ENCODE data around the gene LRRC59. TPM values are rescaled to one million over a fixed set of nuclear protein-coding genes. Genes with fewer than 3 reads are reported as not detected.

The LRRC59 gene
- 135 TPM for polyA plus RNA-seq (2013, experiment 1 of 2)
- 124 TPM for polyA plus RNA-seq (2013, experiment 2 of 2)

DNA sequence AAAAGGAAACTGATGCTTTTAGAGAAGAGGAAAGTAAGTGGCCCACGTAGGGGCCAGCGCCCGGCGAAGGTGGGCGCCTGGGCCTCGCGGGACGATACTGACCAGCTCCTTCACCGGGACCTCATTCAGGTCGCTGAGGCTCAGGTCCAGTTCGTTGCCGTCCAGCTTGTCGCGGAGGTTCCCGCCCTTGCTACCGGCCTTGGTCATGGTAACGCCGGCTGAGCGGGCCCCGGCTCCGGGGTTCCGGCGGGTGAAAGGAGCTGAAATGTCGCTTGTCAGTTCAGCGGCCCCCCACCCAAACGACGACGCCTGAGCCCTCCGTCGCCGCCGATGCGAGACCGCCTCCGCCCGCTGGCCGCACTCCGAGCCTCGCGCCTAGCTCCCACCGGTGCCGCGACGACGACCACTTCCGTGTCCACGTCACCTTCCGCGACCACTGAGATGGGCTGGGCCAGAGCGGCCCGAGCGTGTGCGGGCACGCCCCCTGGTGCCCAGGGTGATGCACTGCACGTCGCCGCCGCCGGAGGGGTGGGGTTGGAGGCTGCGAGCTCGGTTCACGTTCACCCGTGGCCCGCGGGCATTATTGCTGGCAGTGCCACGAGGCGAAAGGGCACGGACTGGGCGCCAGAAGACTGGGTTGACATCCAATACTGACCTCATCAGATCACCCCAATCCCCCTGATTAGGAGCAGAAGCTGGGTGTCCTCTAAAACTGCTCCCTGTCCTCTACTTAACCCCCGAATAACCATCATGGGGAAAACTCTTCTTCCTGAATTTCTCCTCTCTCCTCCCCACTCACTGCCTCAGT lies at the start of gene LRRC59:
Gene LRRC59, minus strand, starts transcription at position 413 of the 808 bp plus-strand sequence. Its CDS starts 206 bp downstream, at position 207.
- WGBS, 2 experiments (ENCODE audit: insufficient coverage in 2 of 2), result 2% methylated on average over 55 to 65 of the region's 70 CpGs
- Histone ChIP-seq H3K4me1 (ENCODE audit: control insufficient read depth, insufficient read depth, low read length, poor library complexity, severe bottlenecking) (peaks cover 11% of the 10 kb centered on the region), H3K27ac (ENCODE audit: low read depth, low read length, severe bottlenecking) (peak within 1 kb of the TSS; percentile 71), H3K9me3 (ENCODE audit: control insufficient read depth, low read length) (no peaks in the 10 kb centered on the region), H3K4me3 (ENCODE audit: extremely low read depth, insufficient read depth, low read length, poor library complexity, severe bottlenecking) (peak within 1 kb of the TSS; percentile 86), H3K36me3 (ENCODE audit: control insufficient read depth, insufficient read depth, low read length) (peaks cover 32% of the 10 kb centered on the region)

DNA sequence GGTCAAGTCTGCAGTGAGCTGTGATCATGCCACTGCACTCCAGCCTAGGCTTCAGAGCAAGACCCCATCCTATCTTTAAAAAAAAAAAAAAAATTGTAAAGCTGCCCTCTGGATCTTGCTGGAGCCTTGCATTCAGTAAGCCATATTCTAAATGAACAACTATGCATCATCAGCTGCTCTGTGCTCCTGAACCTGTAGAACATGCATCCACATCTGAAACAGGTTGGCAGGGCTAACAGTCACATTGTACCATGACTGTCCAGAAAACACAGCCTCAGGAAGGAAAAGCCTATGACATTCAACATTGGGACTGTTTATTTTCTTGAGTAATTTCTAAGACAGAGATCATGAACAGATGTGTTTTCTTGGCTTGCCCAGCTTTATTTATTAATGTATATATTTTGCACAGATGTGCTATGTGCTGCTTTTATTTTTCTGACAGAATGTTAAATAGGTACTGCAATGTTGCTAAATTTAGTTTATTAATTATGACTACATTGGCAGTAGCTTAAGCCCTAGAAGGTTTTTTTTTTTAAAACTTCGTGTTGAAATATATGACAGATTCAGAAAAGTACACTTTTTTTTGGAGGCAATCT lies 48.5 kb upstream of the LRRC59 start:
- no peak overlapping the region for H3K27ac ChIP-seq (ENCODE audit: low read depth, low read length, severe bottlenecking)
- H3K4me1 ChIP-seq (ENCODE audit: control insufficient read depth, insufficient read depth, low read length, poor library complexity, severe bottlenecking), result no peaks in the 10 kb centered on the region
- 88% methylated on average over 1 of the region's 1 CpG; no CpG with 5 or more reads in 1 of the 2 experiments for WGBS, 2 experiments (ENCODE audit: insufficient coverage in 2 of 2)
- H3K4me3 ChIP-seq (ENCODE audit: extremely low read depth, insufficient read depth, low read length, poor library complexity, severe bottlenecking), result no peak overlapping the region
- H3K36me3 ChIP-seq (ENCODE audit: control insufficient read depth, insufficient read depth, low read length), result no peaks in the 10 kb centered on the region
- no peaks in the 10 kb centered on the region for H3K9me3 ChIP-seq (ENCODE audit: control insufficient read depth, low read length)

DNA sequence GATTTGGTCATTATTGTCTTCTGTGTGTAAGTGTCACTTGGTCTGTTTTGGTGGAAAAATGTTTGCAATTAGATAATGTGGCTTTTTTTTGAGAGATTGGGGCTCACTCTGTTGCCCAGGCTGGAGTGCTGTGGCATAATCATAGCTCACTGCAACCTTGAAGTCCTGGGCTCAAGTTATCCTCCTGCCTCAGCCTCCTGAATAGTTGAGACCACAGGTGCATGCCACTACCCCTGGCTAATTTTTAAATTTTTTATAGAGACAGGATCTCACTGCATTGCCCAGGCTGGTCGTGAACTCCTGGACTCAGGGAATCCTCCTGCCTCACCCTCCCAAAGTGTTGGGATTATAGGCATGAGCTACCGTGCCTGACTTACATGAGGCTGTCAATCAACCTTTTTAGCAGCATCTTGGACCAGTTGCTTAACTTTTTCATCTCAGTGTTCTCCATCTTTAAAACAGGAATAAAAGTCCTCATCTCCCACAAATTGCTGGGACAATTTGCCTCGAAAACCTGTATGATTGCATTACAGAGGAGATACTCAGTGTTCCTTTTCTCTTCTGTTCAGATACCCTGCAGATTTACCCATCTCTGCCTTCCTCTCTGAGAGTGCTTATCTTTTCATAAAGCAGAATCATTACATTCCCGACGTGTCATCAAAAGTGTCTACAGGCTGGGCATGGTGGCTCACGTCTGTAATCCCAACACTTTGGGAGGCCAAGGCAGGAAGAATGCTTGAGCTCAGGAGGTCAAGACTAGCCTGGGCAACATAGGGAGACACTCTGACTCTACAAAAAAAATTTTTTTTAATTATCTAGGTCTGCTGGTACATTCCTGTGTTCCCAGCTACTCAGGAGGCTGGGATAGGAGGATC lies 47.8 kb upstream of the LRRC59 start:
- Histone ChIP-seq H3K36me3 (ENCODE audit: control insufficient read depth, insufficient read depth, low read length) (no peaks in the 10 kb centered on the region), H3K27ac (ENCODE audit: low read depth, low read length, severe bottlenecking) (no peak overlapping the region), H3K4me1 (ENCODE audit: control insufficient read depth, insufficient read depth, low read length, poor library complexity, severe bottlenecking) (no peaks in the 10 kb centered on the region), H3K9me3 (ENCODE audit: control insufficient read depth, low read length) (no peaks in the 10 kb centered on the region), H3K4me3 (ENCODE audit: extremely low read depth, insufficient read depth, low read length, poor library complexity, severe bottlenecking) (no peak overlapping the region)
- 88 to 94% methylated on average over 5 to 6 of the region's 6 CpGs for WGBS, 2 experiments (ENCODE audit: insufficient coverage in 2 of 2)

DNA sequence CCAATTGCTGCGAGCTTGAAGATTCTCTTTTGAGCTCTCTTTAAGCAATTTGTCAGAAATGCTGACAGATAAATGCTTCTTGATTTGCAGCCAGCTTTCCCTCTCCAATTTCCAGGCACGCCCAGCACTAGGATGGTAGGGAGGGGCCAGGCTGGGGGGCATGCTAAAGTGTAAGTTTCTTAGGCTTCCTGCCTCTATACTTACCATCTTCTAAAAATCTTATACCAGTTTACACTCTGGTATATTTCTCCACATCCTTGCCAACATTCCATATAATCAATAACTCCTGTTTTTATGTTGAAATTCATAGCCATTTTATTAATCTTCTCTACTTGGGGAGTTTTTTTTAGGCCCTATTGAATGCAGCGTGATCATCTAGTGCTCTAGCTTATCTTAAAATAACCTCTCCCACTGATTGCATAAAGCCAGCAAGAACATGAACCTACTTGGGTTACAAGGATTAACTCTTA lies 46.2 kb upstream of the LRRC59 start:
- H3K27ac ChIP-seq (ENCODE audit: low read depth, low read length, severe bottlenecking), result no peak overlapping the region
- no peak overlapping the region for H3K4me3 ChIP-seq (ENCODE audit: extremely low read depth, insufficient read depth, low read length, poor library complexity, severe bottlenecking)
- H3K4me1 ChIP-seq (ENCODE audit: control insufficient read depth, insufficient read depth, low read length, poor library complexity, severe bottlenecking), result no peaks in the 10 kb centered on the region
- H3K9me3 ChIP-seq (ENCODE audit: control insufficient read depth, low read length), result no peaks in the 10 kb centered on the region
- WGBS, 2 experiments (ENCODE audit: insufficient coverage in 2 of 2), result 83 to 86% methylated on average over 2 of the region's 3 CpGs
- H3K36me3 ChIP-seq (ENCODE audit: control insufficient read depth, insufficient read depth, low read length), result no peaks in the 10 kb centered on the region

DNA sequence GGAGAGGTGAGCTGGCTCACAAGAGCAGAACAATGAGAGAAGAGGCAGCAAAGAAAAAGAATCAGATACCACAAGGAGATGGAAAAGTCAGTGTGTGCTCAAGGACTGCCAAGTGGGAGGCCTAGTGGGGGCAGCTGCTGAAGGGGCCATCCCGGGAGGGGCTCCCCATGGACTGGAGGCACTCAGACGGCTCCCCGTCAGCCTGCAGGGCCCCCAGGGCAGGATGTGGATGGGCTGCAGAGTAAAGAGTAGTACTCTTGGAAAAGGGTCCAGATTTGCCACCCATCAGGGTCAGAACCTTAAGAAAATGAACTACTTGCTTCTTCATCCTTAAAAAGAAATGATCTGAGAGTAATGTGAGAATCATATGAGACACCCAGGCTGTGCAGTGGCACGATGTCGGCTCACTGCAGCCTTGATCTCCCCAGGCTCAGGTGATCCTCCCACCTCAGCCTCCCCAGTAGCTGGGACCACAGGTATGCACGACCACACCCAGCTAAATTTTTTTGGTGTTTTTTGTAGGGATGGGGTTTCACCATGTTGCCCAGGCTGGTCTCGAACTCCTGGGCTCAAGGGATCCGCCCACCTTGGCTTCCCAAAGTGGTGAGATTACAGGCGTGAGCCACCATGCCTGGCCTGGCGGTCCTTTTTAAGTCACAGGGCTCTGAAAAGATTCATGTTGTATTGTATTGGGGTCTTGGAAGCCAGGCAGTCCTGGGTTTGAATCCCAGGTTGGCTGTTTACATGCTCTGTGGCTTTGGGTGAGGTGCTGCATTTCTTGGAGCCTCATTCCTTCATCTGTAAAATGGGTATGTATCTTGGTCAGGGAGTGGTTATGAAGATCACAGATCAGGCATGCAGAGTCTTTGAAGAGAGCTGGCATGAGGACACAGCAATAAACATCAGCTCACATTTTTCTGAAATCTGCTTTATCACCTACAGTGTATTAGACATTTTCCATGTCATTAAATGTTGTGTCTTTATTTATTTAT lies 43.8 kb upstream of the LRRC59 start:
- Histone ChIP-seq H3K4me1 (ENCODE audit: control insufficient read depth, insufficient read depth, low read length, poor library complexity, severe bottlenecking) (no peaks in the 10 kb centered on the region), H3K9me3 (ENCODE audit: control insufficient read depth, low read length) (no peaks in the 10 kb centered on the region), H3K4me3 (ENCODE audit: extremely low read depth, insufficient read depth, low read length, poor library complexity, severe bottlenecking) (no peak overlapping the region), H3K27ac (ENCODE audit: low read depth, low read length, severe bottlenecking) (no peak overlapping the region), H3K36me3 (ENCODE audit: control insufficient read depth, insufficient read depth, low read length) (peaks cover 3% of the 10 kb centered on the region)
- WGBS, 2 experiments (ENCODE audit: insufficient coverage in 2 of 2), result 96 to 100% methylated on average over 6 of the region's 10 CpGs

DNA sequence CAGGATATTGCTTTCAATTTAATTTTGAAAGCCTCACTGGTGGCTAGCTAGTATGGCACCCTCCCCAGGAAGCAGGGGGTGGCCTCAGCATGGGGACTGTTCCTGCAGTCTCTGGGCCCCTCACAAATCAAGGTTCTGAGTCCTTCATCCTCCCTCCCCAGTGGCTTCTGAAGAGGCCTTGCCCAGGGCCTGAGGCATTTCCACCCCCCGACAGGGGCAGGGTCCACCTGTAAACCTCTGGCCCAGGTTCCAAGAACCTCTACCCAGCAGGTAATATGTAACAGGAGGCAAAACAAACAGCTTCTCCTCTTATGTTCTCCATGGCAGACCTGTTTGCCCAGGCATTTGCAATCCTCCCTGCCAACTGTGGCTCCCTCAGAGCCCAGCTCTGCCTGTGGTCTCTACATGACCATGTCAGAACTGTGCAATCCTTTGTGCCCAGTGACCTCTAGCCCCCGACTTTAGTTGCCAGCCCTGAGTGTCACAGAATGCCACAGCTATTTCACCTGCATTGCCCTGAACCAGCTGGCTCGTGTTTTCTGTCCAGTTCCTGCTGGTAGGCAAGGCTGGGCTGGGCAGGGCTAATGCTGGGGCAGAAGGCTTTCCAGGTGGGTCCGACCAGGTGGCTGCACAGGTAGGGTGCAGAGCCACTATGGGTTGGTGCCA lies 43.0 kb upstream of the LRRC59 start:
- Histone ChIP-seq H3K36me3 (ENCODE audit: control insufficient read depth, insufficient read depth, low read length) (peaks cover 3% of the 10 kb centered on the region), H3K27ac (ENCODE audit: low read depth, low read length, severe bottlenecking) (no peak overlapping the region), H3K4me3 (ENCODE audit: extremely low read depth, insufficient read depth, low read length, poor library complexity, severe bottlenecking) (no peak overlapping the region), H3K9me3 (ENCODE audit: control insufficient read depth, low read length) (no peaks in the 10 kb centered on the region), H3K4me1 (ENCODE audit: control insufficient read depth, insufficient read depth, low read length, poor library complexity, severe bottlenecking) (no peaks in the 10 kb centered on the region)
- WGBS, 2 experiments (ENCODE audit: insufficient coverage in 2 of 2), result 89 to 90% methylated on average over 3 to 4 of the region's 4 CpGs

DNA sequence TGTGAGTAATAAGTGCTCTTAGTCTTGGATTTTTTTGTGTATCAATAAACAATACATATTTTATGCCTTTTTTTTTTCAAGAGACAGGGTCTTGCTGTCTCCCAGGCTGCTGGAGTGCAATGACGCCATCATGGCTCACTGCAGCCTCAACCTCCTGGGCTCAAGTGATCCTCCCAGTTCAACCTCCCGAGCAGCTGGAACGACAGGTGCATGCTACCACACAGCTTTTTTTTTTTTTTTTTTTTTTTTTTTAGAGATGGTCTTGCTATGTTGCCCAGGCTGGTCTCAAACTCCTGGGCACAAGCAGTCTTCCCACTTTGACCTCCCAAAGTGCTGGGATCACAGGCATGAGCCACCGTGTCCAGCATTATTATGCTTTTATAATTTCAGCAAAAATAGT lies 41.7 kb upstream of the LRRC59 start:
- Histone ChIP-seq H3K36me3 (ENCODE audit: control insufficient read depth, insufficient read depth, low read length) (peaks cover 3% of the 10 kb centered on the region), H3K27ac (ENCODE audit: low read depth, low read length, severe bottlenecking) (no peak overlapping the region), H3K4me3 (ENCODE audit: extremely low read depth, insufficient read depth, low read length, poor library complexity, severe bottlenecking) (no peak overlapping the region), H3K9me3 (ENCODE audit: control insufficient read depth, low read length) (no peaks in the 10 kb centered on the region), H3K4me1 (ENCODE audit: control insufficient read depth, insufficient read depth, low read length, poor library complexity, severe bottlenecking) (no peaks in the 10 kb centered on the region)
- no CpG with 5 or more reads among the region's 4 CpGs for WGBS, 2 experiments (ENCODE audit: insufficient coverage in 2 of 2)

DNA sequence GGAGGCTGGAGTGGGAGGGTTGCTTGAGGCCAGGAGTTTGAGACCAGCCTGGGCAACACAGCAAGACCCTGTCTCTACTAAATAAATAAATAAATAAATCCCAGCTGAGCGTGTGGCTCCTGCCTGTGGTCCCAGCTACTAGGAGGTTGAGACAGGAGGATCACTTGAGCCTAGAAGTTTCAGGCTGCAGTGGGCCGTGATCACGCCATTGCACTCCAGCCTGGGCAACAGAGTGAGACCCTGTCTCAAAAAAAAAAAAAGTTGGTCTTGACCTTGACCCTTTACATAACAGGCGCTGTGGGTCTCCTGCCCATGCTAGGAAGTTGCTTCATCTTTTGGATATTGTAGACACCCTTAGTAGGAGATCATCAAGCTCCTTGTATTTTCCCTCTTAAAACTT lies 40.1 kb upstream of the LRRC59 start:
- Histone ChIP-seq H3K36me3 (ENCODE audit: control insufficient read depth, insufficient read depth, low read length) (peaks cover 3% of the 10 kb centered on the region), H3K4me1 (ENCODE audit: control insufficient read depth, insufficient read depth, low read length, poor library complexity, severe bottlenecking) (no peaks in the 10 kb centered on the region), H3K4me3 (ENCODE audit: extremely low read depth, insufficient read depth, low read length, poor library complexity, severe bottlenecking) (no peak overlapping the region), H3K9me3 (ENCODE audit: control insufficient read depth, low read length) (no peaks in the 10 kb centered on the region), H3K27ac (ENCODE audit: low read depth, low read length, severe bottlenecking) (no peak overlapping the region)
- WGBS, 2 experiments (ENCODE audit: insufficient coverage in 2 of 2), result 89 to 93% methylated on average over 2 to 3 of the region's 4 CpGs

DNA sequence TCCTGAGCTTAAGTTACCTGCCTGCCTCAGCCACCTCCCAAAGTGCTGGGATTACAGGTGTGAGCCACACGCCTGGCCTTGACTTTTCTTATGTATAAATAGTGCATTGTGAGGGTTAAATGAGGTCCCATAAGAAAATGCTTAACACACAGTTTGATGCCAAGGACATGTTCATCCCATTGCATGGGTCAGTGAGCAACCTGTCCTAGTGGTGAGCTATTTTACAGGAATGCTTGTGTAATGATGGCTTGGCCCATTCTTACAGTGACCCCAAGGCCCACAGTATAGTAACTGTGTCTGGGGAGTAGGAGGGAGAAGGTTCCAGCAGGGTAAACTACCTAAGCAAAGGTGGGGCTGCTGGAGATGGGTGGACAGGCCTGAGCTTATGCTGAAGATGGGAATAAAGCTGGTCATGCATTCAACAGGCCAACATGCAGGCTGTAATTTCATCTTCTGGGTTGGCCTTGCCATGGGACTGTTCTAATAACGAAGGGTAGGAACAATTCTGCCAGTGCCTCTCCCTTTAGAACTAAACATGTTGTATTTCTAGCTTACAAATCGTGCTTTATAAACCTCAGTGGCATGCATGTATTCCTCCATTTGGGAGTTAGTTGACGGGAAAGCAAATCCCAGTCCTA lies 34.9 kb upstream of the LRRC59 start:
- no peaks in the 10 kb centered on the region for H3K9me3 ChIP-seq (ENCODE audit: control insufficient read depth, low read length)
- H3K36me3 ChIP-seq (ENCODE audit: control insufficient read depth, insufficient read depth, low read length), result no peaks in the 10 kb centered on the region
- H3K4me3 ChIP-seq (ENCODE audit: extremely low read depth, insufficient read depth, low read length, poor library complexity, severe bottlenecking), result no peak overlapping the region
- no peaks in the 10 kb centered on the region for H3K4me1 ChIP-seq (ENCODE audit: control insufficient read depth, insufficient read depth, low read length, poor library complexity, severe bottlenecking)
- no peak overlapping the region for H3K27ac ChIP-seq (ENCODE audit: low read depth, low read length, severe bottlenecking)
- WGBS, 2 experiments (ENCODE audit: insufficient coverage in 2 of 2), result 76 to 80% methylated on average over 3 to 4 of the region's 4 CpGs
